Endothelial cell of umbilical vein (primary cell): Measurements from ENCODE around the gene MIGA2.

Experiments used
- CTCF ChIP-seq, 2 donors: IDR thresholded peaks; 1 replicate in 1 of 2; 2 replicates in 1 of 2; pipeline ENCODE4 v1.5.1; 2011; ENCODE audit warnings: low read length in 2 of 2, mild to moderate bottlenecking in 2 of 2, moderate library complexity in 2 of 2, control low read depth in 1 of 2, inconsistent platforms in 1 of 2, low read depth in 1 of 2; ENCODE audit not compliant: insufficient read depth in 1 of 2; ENCODE audit errors: extremely low read depth in 1 of 2
- EZH2 ChIP-seq: IDR thresholded peaks from 2 replicates; pipeline ENCODE4 v1.6.1; 2012; ENCODE audit warnings: borderline replicate concordance, low read depth, mild to moderate bottlenecking, moderate library complexity, low read length, inconsistent platforms; ENCODE audit not compliant: severe bottlenecking
- JUN ChIP-seq: IDR thresholded peaks from 2 replicates; pipeline ENCODE4 v1.6.1; 2011; ENCODE audit warnings: borderline replicate concordance, low read depth; ENCODE audit not compliant: insufficient read length, insufficient read depth
- MAX ChIP-seq: IDR thresholded peaks from 2 replicates; pipeline ENCODE4 v1.6.1; 2011; ENCODE audit not compliant: insufficient read depth, insufficient read length
- POLR2A ChIP-seq: IDR thresholded peaks from 2 replicates; pipeline ENCODE4 v1.6.1; 2012; ENCODE audit warnings: low read depth, mild to moderate bottlenecking, control low read depth, low read length
- POLR2AphosphoS5 ChIP-seq: IDR thresholded peaks from 2 replicates; pipeline ENCODE4 v1.6.1; 2012; ENCODE audit warnings: low read depth, mild to moderate bottlenecking, control low read depth, low read length, moderate library complexity; ENCODE audit not compliant: insufficient read depth

- TF ChIP-seq CTCF (IDR thresholded peaks at IDR 0.05; ENCODE audit: extremely low read depth in 1 of 2, insufficient read depth in 1 of 2, low read depth in 1 of 2, low read length in 2 of 2) = no peak
- TF ChIP-seq POLR2AphosphoS5 = no peak
- no peak for TF ChIP-seq POLR2A
- no peak for TF ChIP-seq MAX
- no peak for TF ChIP-seq JUN
- no peak for TF ChIP-seq EZH2
Observed at GRCh38 chr9:129042016-129042415, 5.6 kb downstream of the MIGA2 start.
